ENCODE results near the gene RDH16. TPM values are rescaled to one million over a fixed set of nuclear protein-coding genes. Genes with fewer than 3 reads are reported as not detected.

RDH16 gene
- total RNA-seq, 1 experiment from 2014 or later: 0.39 TPM

DNA sequence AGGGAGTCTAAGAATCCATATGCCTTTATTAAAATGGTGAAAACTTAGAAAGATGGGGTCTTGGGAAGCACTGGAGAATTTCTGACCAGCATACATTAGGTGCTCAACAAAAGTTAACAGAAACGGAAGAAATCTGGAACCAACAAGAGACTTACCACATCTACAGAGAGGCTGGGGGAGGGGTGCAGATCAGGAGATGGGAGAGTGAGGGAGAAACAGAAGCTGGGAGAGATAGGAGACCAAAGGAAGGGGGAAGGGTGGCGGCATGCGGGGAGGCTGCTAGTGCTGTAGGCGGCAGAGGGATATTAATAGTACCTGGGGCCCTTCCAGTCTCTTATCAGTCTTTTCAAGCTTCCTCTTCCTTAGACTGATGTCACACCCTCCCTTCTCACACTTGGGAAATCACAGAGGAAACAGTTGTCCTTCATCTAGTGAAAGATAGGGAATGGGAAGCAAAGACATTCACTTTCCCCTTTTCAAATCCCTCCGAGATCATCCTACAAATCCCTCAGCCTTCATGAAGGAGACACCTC lies 30.9 kb upstream of the RDH16 start:
- no peaks in the 10 kb centered on the region for H3K27me3 ChIP-seq (ENCODE audit: insufficient read depth, low read length)
- H2BK15ac ChIP-seq (ENCODE audit: low read depth, low read length): no peak overlapping the region
- no peak overlapping the region for H4K5ac ChIP-seq (ENCODE audit: insufficient read length, low read depth, low read length)
- H2BK20ac ChIP-seq (ENCODE audit: low read depth, low read length, poor library complexity, severe bottlenecking): no peak overlapping the region
- H2BK12ac ChIP-seq (ENCODE audit: insufficient read length, low read depth, low read length): no peak overlapping the region
- H3K4ac ChIP-seq (ENCODE audit: low read depth, low read length): no peak overlapping the region
- no peak overlapping the region for H3K4me2 ChIP-seq (ENCODE audit: insufficient read depth, insufficient read length, low read length)
- H3K9ac ChIP-seq (ENCODE audit: extremely low read depth, insufficient read length, low read length): no peak overlapping the region
- H4K91ac ChIP-seq (ENCODE audit: insufficient read length, low read depth, low read length): no peak overlapping the region
- no peaks in the 10 kb centered on the region for H3K79me2 ChIP-seq (ENCODE audit: insufficient read depth, low read length)
- no peaks in the 10 kb centered on the region; a peak in 1 of 7 replicates for H3K36me3 Mint-ChIP-seq (ENCODE audit: insufficient read depth in 1 of 3, low read depth in 3 of 3)
- H3K4me1 ChIP-seq (ENCODE audit: insufficient read depth, low read length): peaks cover 3% of the 10 kb centered on the region; the same call in 1 of the 2 replicates
- H3K14ac ChIP-seq (ENCODE audit: insufficient read depth, low read length): no peak overlapping the region
- TF ChIP-seq, protein P1, sequence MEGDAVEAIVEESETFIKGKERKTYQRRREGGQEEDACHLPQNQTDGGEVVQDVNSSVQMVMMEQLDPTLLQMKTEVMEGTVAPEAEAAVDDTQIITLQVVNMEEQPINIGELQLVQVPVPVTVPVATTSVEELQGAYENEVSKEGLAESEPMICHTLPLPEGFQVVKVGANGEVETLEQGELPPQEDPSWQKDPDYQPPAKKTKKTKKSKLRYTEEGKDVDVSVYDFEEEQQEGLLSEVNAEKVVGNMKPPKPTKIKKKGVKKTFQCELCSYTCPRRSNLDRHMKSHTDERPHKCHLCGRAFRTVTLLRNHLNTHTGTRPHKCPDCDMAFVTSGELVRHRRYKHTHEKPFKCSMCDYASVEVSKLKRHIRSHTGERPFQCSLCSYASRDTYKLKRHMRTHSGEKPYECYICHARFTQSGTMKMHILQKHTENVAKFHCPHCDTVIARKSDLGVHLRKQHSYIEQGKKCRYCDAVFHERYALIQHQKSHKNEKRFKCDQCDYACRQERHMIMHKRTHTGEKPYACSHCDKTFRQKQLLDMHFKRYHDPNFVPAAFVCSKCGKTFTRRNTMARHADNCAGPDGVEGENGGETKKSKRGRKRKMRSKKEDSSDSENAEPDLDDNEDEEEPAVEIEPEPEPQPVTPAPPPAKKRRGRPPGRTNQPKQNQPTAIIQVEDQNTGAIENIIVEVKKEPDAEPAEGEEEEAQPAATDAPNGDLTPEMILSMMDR (conservative IDR thresholded peaks at IDR 0.05): no peak
- no peak overlapping the region for H2AK5ac ChIP-seq (ENCODE audit: insufficient read length, low read length)
- peak overlapping the region in 1 of 3 experiments; percentile 41; a peak in 1 of 7 replicates for H3K27ac Mint-ChIP-seq
- no peak overlapping the region for H3K4me3 Mint-ChIP-seq
- no peaks in the 10 kb centered on the region for H4K20me1 ChIP-seq (ENCODE audit: control insufficient read depth, insufficient read depth, insufficient read length)
- H3K4me1 Mint-ChIP-seq: peaks cover 18 to 23% of the 10 kb centered on the region in 2 experiments
- H3K56ac ChIP-seq (ENCODE audit: insufficient read length, low read depth, low read length): no peak overlapping the region
- no peak overlapping the region for H2AFZ ChIP-seq (ENCODE audit: low read length)
- no peaks in the 10 kb centered on the region for H3K79me1 ChIP-seq (ENCODE audit: insufficient read depth, low read depth, low read length, poor library complexity, severe bottlenecking)
- H3K18ac ChIP-seq (ENCODE audit: insufficient read length, low read depth, low read length): no peak overlapping the region
- no peak overlapping the region for H2BK120ac ChIP-seq (ENCODE audit: low read depth, low read length, poor library complexity, severe bottlenecking)
- no peak overlapping the region for H3K27ac ChIP-seq (ENCODE audit: insufficient read length, low read depth, low read length)
- no peak overlapping the region for H3T11ph ChIP-seq (ENCODE audit: low read length)
- peaks cover 1% of the 10 kb centered on the region; the same call in 1 of the 2 replicates for H3K27me3 Mint-ChIP-seq (ENCODE audit: low read depth)
- H3K9me3 Mint-ChIP-seq: no peaks in the 10 kb centered on the region
- peak; percentile 38 for DNase-seq
- H3K23me2 ChIP-seq (ENCODE audit: insufficient read length, low read depth, low read length, poor library complexity, severe bottlenecking): no peaks in the 10 kb centered on the region
- no peak overlapping the region for H3K23ac ChIP-seq (ENCODE audit: insufficient read length, low read depth, low read length)
- H3K9me3 ChIP-seq (ENCODE audit: control insufficient read depth, low read depth, low read length): no peaks in the 10 kb centered on the region
- no peak overlapping the region for H2BK5ac ChIP-seq (ENCODE audit: insufficient read length, low read length)
- no CpG with 5 or more reads among the region's 5 CpGs for WGBS (ENCODE audit: extremely low coverage, insufficient read length, low lambda C conversion rate)
- H4K8ac ChIP-seq (replicated peaks; ENCODE audit: insufficient read length, low read depth, low read length): no peak overlapping the region
